Keratinocyte (primary cell): ENCODE data around the gene CACNA1B. TPM values are rescaled to one million over a fixed set of nuclear protein-coding genes. Genes with fewer than 3 reads are reported as not detected.

ENCODE experiments used
- DNase-seq: peaks from one replicate; pipeline ENCODE4 v3.0.0-alpha.2; 2011; ENCODE audit warnings: low read depth, missing footprints, low spot score
- FAIRE-seq: peaks from 2 replicates; lab custom pipeline; 2011; peaks lifted over from hg19 to GRCh38; lab: Jason Lieb, UNC
- H2AFZ ChIP-seq: 2 replicates; pipeline ENCODE4 v1.6.0; 2012; ENCODE audit warnings: low read length, control low read depth, inconsistent platforms; ENCODE audit not compliant: control insufficient read depth
- H3K27ac ChIP-seq: 2 replicates; pipeline ENCODE4 v1.5.1; 2011; ENCODE audit warnings: low read length; ENCODE audit not compliant: control insufficient read depth, insufficient read depth
- H3K27me3 ChIP-seq: 3 replicates; pipeline ENCODE4 v1.6.0; 2011; ENCODE audit warnings: low read length; ENCODE audit not compliant: control insufficient read depth, insufficient read depth; ENCODE audit errors: extremely low read depth
- H3K36me3 ChIP-seq, 2 experiments: 2 replicates in 1 of 2; 3 replicates in 1 of 2; pipeline ENCODE4 v1.5.1; 2011; ENCODE audit warnings: low read length in 2 of 2, mild to moderate bottlenecking in 1 of 2; ENCODE audit not compliant: control insufficient read depth in 2 of 2, insufficient read depth in 2 of 2; ENCODE audit errors: extremely low read depth in 1 of 2
- H3K4me1 ChIP-seq: 3 replicates; pipeline ENCODE4 v1.5.1; 2011; ENCODE audit warnings: low read length; ENCODE audit not compliant: control insufficient read depth, insufficient read depth; ENCODE audit errors: extremely low read depth
- H3K4me2 ChIP-seq: 3 replicates; pipeline ENCODE4 v1.6.0; 2011; ENCODE audit warnings: low read depth, low read length; ENCODE audit not compliant: control insufficient read depth, insufficient read depth; ENCODE audit errors: extremely low read depth
- H3K4me3 ChIP-seq, 3 experiments: fragments of 200-600 bp in 1 of 3; sonication (generic) in 1 of 3; 2 replicates in 2 of 3; 3 replicates in 1 of 3; pipeline ENCODE4 v1.5.1; 2011 to 2016; ENCODE audit warnings: low read length in 3 of 3, mild to moderate bottlenecking in 3 of 3, control low read depth in 2 of 3, inconsistent platforms in 1 of 3, low read depth in 1 of 3, mixed read lengths in 1 of 3, mixed run types in 1 of 3, moderate library complexity in 1 of 3; ENCODE audit not compliant: control insufficient read depth in 2 of 3, insufficient read depth in 2 of 3; ENCODE audit errors: extremely low read depth in 1 of 3
- H3K79me2 ChIP-seq: 2 replicates; pipeline ENCODE4 v1.6.0; 2012; ENCODE audit warnings: low read length; ENCODE audit not compliant: control insufficient read depth, insufficient read depth
- H3K9ac ChIP-seq: 3 replicates; pipeline ENCODE4 v1.6.0; 2011; ENCODE audit warnings: low read length; ENCODE audit not compliant: control insufficient read depth, insufficient read depth; ENCODE audit errors: extremely low read depth
- H3K9me1 ChIP-seq: 3 replicates; pipeline ENCODE4 v1.6.0; 2011; ENCODE audit warnings: low read length; ENCODE audit not compliant: control insufficient read depth, insufficient read depth; ENCODE audit errors: extremely low read depth
- H3K9me3 ChIP-seq: 2 replicates; pipeline ENCODE4 v1.5.1; 2012; ENCODE audit warnings: low read depth, low read length; ENCODE audit not compliant: control insufficient read depth
- H4K20me1 ChIP-seq: 3 replicates; pipeline ENCODE4 v1.6.0; 2011; ENCODE audit warnings: low read length; ENCODE audit not compliant: control insufficient read depth, insufficient read depth; ENCODE audit errors: extremely low read depth
- CTCF ChIP-seq, 3 experiments: IDR thresholded peaks in 1 of 3; conservative IDR thresholded peaks in 1 of 3; optimal IDR thresholded peaks in 1 of 3; 2 replicates in 2 of 3; 3 replicates in 1 of 3; pipeline versions ENCODE3 to v1.5.1; 2011; ENCODE audit warnings: low read length in 3 of 3, mild to moderate bottlenecking in 3 of 3, moderate library complexity in 2 of 3, control low read depth in 1 of 3, inconsistent platforms in 1 of 3; ENCODE audit not compliant: insufficient read depth in 2 of 3; ENCODE audit errors: extremely low read depth in 1 of 3
- EZH2 ChIP-seq: IDR thresholded peaks from one replicate; pipeline ENCODE4 v1.6.1; 2012; ENCODE audit warnings: inconsistent platforms, mild to moderate bottlenecking, low read length, moderate library complexity
- dilution Hi-C: fragments of 300-500 bp; cut with MboI; formaldehyde crosslinking; loops from one replicate; pipeline ENCODE4 v1.7.0; 2020; ENCODE audit warnings: low sequenced_read_pairs; ENCODE audit not compliant: extremely low pct_ligation_motif_present
- polyA plus RNA-seq, 5 experiments: library from polyadenylated mRNA; depleted of rRNA in 3 of 5; stranded (reverse) in 3 of 5; stranded (forward) in 1 of 5; unstranded in 1 of 5; fragments of >200 nt; gene quantifications; 1 replicate in 1 of 5; 2 replicates in 3 of 5; 3 replicates in 1 of 5; pipeline versions ENCODE4 v1.2.1 to v1.2.3, GENCODE V29; 2011 to 2012; ENCODE audit warnings: missing spikeins in 2 of 5, low read depth in 1 of 5, low replicate concordance in 1 of 5

Gene CACNA1B
- polyA plus RNA-seq, 1 donor (not counting 4 experiments of a cell fraction or from before 2014, with no cell fraction given), result 0.01 TPM

- no peak for TF ChIP-seq CTCF (optimal IDR thresholded peaks at IDR 0.05 in 1 of 3, IDR thresholded peaks at IDR 0.05 in 1 of 3, conservative IDR thresholded peaks at IDR 0.05 in 1 of 3; ENCODE audit: extremely low read depth in 1 of 3, insufficient read depth in 2 of 3, low read length in 3 of 3)
- no peak for TF ChIP-seq EZH2
- no peaks in the 10 kb centered on the region for H3K27me3 ChIP-seq
- H3K9me3 ChIP-seq, result peaks cover 12% of the 10 kb centered on the region
- H4K20me1 ChIP-seq, result no peaks in the 10 kb centered on the region
- H3K27ac ChIP-seq, result no peak overlapping the region
- no peaks in the 10 kb centered on the region for H3K36me3 ChIP-seq
- DNase-seq (no peak), FAIRE-seq (no peak)
- H3K4me2 ChIP-seq, result no peak overlapping the region
- H3K9me1 ChIP-seq, result no peaks in the 10 kb centered on the region
- H3K79me2 ChIP-seq, result no peaks in the 10 kb centered on the region
- dilution Hi-C loops, result no loop called here
- H3K4me3 ChIP-seq, result no peak overlapping the region
- no peak overlapping the region for H2AFZ ChIP-seq
- H3K4me1 ChIP-seq, result no peaks in the 10 kb centered on the region
- no peak overlapping the region for H3K9ac ChIP-seq
Measured at GRCh38 chr9:137900584-137901310, 23.2 kb downstream of the CACNA1B start.

GRCh38 chr9:137902646-137903045 is 25.1 kb downstream of the CACNA1B start:
- H2AFZ ChIP-seq, result no peak overlapping the region
- H3K79me2 ChIP-seq, result no peaks in the 10 kb centered on the region
- no peak overlapping the region for H3K4me3 ChIP-seq
- no peaks in the 10 kb centered on the region for H4K20me1 ChIP-seq
- no peak for DNase-seq
- H3K9ac ChIP-seq, result no peak overlapping the region
- H3K4me1 ChIP-seq, result no peaks in the 10 kb centered on the region
- dilution Hi-C loops, result no loop called here
- H3K36me3 ChIP-seq, result no peaks in the 10 kb centered on the region
- no peak overlapping the region for H3K27ac ChIP-seq
- no peak overlapping the region for H3K4me2 ChIP-seq
- no peak for FAIRE-seq
- H3K27me3 ChIP-seq, result no peaks in the 10 kb centered on the region
- TF ChIP-seq CTCF (optimal IDR thresholded peaks at IDR 0.05 in 1 of 3, IDR thresholded peaks at IDR 0.05 in 1 of 3, conservative IDR thresholded peaks at IDR 0.05 in 1 of 3; ENCODE audit: extremely low read depth in 1 of 3, insufficient read depth in 2 of 3, low read length in 3 of 3) (no peak), EZH2 (no peak)
- no peaks in the 10 kb centered on the region for H3K9me1 ChIP-seq
- peaks cover 12% of the 10 kb centered on the region for H3K9me3 ChIP-seq
